DMS153 treated with DMSO at 0.1 percent for 48 hours (cell line): ENCODE results near the gene PTPRA.

Experiments
- DNase-seq: peaks from one replicate; lab custom pipeline; 2025; ENCODE audit not compliant: unreplicated experiment; lab: John Stamatoyannopoulos, UW

PTPRA gene

GRCh38 chr20:2851086-2851485 is 22.2 kb upstream of the PTPRA start:
- DNase-seq = no peak

GRCh38 chr20:2858591-2858990 is 14.7 kb upstream of the PTPRA start:
- no peak for DNase-seq

DNA sequence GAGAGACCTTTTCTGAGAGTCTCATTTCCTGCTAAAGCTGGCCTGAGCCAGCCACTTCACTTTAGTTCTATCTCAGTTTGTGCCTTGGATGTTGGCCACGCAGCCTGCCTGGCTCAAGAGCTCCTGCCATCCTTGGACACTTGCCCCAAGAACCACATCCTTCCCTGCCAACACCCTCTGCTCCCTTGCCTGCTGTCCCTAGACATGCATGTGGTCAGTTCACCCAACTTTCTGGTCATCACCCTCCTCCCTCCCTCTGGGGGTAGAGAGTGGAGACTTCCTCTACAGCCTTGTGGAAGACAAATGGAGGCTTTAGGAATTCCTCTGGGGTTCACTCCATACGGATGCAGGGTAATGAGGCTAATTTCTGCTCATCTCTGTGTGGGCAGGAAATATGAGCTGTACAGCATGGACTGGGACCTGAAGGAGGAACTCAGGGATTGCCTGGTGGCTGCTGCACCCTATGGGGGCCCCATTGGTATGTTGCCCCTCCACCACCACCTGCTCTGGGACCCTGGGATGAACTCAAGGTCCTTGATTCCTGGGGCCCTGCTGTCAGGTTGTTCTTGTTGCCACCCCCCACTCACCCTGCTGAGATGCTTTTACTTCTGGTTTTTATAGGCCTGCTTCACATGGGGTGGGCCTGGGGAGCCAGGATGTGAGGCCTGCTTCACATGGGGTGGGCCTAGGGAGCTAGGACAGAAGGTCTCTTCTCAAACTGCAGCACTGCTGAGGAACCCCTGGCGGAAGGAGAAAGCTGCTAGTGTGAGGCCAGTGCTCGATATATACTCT is 13.8 kb upstream of the PTPRA start:
- DNase-seq = no peak

GRCh38 chr20:2864626-2865025 is 8.7 kb upstream of the PTPRA start:
- DNase-seq = no peak

- no peak for DNase-seq
Observed at GRCh38 chr20:2865101-2865500, 8.2 kb upstream of the PTPRA start.

GRCh38 chr20:2865630-2866029 is 7.7 kb upstream of the PTPRA start:
- DNase-seq = no peak

GRCh38 chr20:2866236-2866635 is 7.0 kb upstream of the PTPRA start:
- DNase-seq = no peak

- DNase-seq = no peak
Observed at GRCh38 chr20:2867081-2867864, 6.0 kb upstream of the PTPRA start.

DNA sequence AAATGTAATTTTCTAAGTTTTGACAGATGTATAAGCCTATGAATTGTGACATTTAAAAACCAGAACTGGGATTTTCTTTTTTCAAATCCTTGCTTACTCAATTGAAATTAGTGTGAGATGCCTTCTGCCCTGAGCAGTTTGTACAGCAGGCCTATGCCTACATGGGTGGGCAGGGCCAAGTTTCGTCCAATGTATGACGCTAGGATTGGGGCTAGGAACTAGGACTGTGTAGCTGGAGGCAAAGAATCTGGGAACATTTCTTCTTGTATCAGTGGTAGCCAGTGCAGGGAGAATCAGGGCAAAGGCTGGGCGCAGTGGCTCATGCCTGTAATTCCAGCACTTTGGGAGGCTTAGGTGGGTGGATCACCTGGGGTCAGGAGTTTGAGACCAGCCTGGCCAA is 3.9 kb upstream of the PTPRA start:
- no peak for DNase-seq

GRCh38 chr20:2871111-2871465 is 2.2 kb upstream of the PTPRA start:
- no peak for DNase-seq

- DNase-seq = no peak
Observed at GRCh38 chr20:2871661-2872458, 1.4 kb upstream of the PTPRA start.

GRCh38 chr20:2872459-2873009 is 747 bp upstream of the PTPRA start:
- no peak for DNase-seq

DNA sequence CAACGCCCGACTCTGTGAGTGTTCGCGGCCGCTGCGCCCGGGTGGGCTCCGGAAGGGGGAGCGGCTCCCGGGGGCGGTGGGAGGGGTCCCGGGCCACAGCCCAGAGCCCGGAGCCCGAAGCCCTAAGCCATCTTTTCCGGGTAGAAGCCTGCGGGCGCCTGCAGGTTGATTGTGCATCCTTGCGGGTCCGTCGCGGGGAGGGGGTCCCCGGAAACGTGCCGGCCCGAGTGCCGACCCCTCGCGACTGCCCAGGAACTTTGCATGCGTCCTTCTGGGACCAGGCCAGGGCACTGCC is 413 bp downstream of the PTPRA start:
- no peak for DNase-seq

GRCh38 chr20:2874456-2874855 is 1.2 kb downstream of the PTPRA start:
- no peak for DNase-seq

GRCh38 chr20:2875690-2876203 is 2.5 kb downstream of the PTPRA start:
- no peak for DNase-seq

- no peak for DNase-seq
Observed at GRCh38 chr20:2878515-2878914, 5.2 kb downstream of the PTPRA start.

GRCh38 chr20:2879146-2879545 is 5.9 kb downstream of the PTPRA start:
- no peak for DNase-seq

DNA sequence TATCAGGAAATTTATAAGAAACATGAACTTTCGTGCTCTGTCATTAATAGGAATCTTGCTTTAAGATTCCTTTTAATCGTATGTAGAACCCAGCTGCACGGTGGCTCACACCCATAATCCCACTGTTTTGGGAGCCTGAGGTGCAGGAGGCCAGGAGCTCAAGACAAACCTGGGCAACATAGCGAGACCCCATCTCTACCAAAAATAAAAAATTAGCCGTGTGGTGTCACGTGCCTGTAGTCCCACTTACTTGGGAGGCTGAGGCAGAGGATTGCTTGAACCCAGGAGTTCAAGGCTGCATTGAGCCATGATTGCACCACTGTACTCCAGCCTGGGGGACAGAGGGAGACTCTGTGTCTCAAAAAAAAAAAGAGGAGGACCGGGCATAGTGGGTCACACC is 7.4 kb downstream of the PTPRA start:
- no peak for DNase-seq

GRCh38 chr20:2883726-2884637 is 10.7 kb downstream of the PTPRA start:
- DNase-seq = no peak

DNA sequence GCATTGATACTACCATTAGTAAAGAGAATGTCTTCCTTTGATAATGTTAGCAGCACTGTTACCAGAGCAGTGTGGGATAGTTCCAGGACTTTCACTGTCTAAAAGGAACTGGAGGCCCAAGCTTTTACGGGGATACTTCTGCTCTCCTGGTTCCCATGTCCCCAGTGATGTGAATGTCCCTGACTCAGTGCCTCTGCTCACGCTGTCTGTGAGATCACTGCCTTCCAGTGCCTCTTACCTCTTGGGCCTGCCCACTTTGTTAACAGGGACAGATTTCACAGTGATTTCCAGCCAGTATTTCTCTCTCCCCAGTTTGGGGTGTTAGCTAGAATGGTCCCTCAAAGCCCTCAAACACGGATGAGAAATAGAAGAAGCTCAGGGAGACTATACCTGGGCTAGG is 14.4 kb downstream of the PTPRA start:
- no peak for DNase-seq
